MCF 10A (cell line): ENCODE data around the gene CEACAM16. TPM values are rescaled to one million over a fixed set of nuclear protein-coding genes. Genes with fewer than 3 reads are reported as not detected.

ENCODE experiments used
- BruUV-seq: library from RNA; stranded (reverse); fragments of 400-500 nt; replicated peaks from 2 replicates; lab custom pipeline; 2021; lab: Mats Ljungman, UMichigan
- CTCF ChIA-PET: fragments of 300-600 bp; sonication (Branson Sonifier 250); formaldehyde crosslinking; extraction: SDS; loops from one replicate; lab custom pipeline; 2021; ENCODE audit warnings: antibody characterized with exemption, inconsistent platforms; lab: Yijun Ruan, JAX
- POLR2A ChIA-PET: fragments of 300-600, 350-650 bp; sonication (Branson Sonifier 250); formaldehyde crosslinking; extraction: SDS; loops from one replicate; lab custom pipeline; 2020; ENCODE audit warnings: antibody characterized with exemption, inconsistent platforms; lab: Yijun Ruan, JAX
- DNase-seq: peaks from one replicate; pipeline ENCODE4 v3.0.0-alpha.2; 2018; ENCODE audit not compliant: unreplicated experiment
- H3K27ac Mint-ChIP-seq: one replicate; pipeline ENCODE4 v1.8.0; 2022; ENCODE audit warnings: mild to moderate bottlenecking, low read depth, mixed read lengths; ENCODE audit not compliant: unreplicated experiment
- H3K27me3 Mint-ChIP-seq: one replicate; pipeline ENCODE4 v1.8.0; 2022; ENCODE audit warnings: mixed read lengths; ENCODE audit not compliant: insufficient read depth, unreplicated experiment
- H3K36me3 Mint-ChIP-seq: one replicate; pipeline ENCODE4 v1.8.0; 2022; ENCODE audit warnings: mild to moderate bottlenecking, moderate library complexity, mixed read lengths; ENCODE audit not compliant: insufficient read depth, unreplicated experiment
- H3K4me1 Mint-ChIP-seq: one replicate; pipeline ENCODE4 v1.8.0; 2022; ENCODE audit warnings: mixed read lengths; ENCODE audit not compliant: insufficient read depth, unreplicated experiment
- H3K4me3 Mint-ChIP-seq: one replicate; pipeline ENCODE4 v1.8.0; 2022; ENCODE audit warnings: mild to moderate bottlenecking, moderate library complexity, mixed read lengths; ENCODE audit not compliant: unreplicated experiment
- H3K9me3 Mint-ChIP-seq: one replicate; pipeline ENCODE4 v1.8.0; 2022; ENCODE audit warnings: mixed read lengths; ENCODE audit not compliant: unreplicated experiment
- intact Hi-C: fragments of 100-400 bp; cut with micrococcal nuclease; formaldehyde crosslinking; loops from 2 replicates; pipeline ENCODE4 v1.14.1; 2022
- total RNA-seq: library from RNA; stranded (reverse); gene quantifications from 2 replicates; pipeline ENCODE4 v1.2.3, GENCODE V29; 2022
- TF ChIP-seq, protein P1 (sequence below): fragments of 200-600 bp; IDR thresholded peaks from one replicate; pipeline ENCODE4 v1.8.0; 2022; ENCODE audit warnings: antibody characterized with exemption, mild to moderate bottlenecking; ENCODE audit not compliant: unreplicated experiment

The CEACAM16 gene
- total RNA-seq, 1 experiment from 2014 or later = not detected

DNA sequence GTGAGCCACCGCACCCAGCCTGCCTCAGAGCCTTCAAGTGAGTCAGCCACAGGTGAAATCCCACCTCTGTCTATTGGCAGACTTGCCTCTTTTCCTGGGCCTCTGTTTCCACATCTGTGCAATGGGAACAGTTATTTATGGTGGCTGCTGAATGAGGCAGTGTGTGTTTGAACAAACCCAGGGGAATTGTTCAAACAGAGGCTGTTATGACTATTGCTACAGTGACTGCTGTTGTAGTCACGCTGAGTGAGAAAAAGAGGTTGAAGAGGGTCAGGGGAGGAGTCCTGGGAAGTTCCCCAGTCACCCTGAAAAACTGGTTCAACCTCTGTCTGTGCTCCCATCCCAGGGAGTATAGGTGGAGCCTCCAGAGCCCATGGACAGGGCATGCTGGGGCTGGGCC, 27.6 kb upstream of the CEACAM16 start, which contains the start of gene CEACAM19:
Gene CEACAM19, plus strand, starts transcription at position 83 of the 400 bp plus-strand sequence. CDS start 450 bp downstream, outside the sequence.
- no peak within 1 kb of the TSS for H3K27ac Mint-ChIP-seq
- intact Hi-C loops = no loop called here
- POLR2A ChIA-PET = interaction anchor here (0.8 to 1.3 kb wide), 2 partner anchors 46 to 83 kb away, joined by 3 to 4 read pairs; no protein-coding TSS in a partner anchor
- DNase-seq = no peak
- BruUV-seq = no TSS peak
- CTCF ChIA-PET = interaction anchor here (0.7 kb wide), 1 partner anchor 12 kb away, joined by 3 read pairs; no protein-coding TSS in a partner anchor
- H3K4me3 Mint-ChIP-seq = no peak within 1 kb of the TSS
- H3K9me3 Mint-ChIP-seq = no peaks in the 10 kb centered on the region
- peaks cover 9% of the 10 kb centered on the region for H3K36me3 Mint-ChIP-seq
- TF ChIP-seq, protein P1, sequence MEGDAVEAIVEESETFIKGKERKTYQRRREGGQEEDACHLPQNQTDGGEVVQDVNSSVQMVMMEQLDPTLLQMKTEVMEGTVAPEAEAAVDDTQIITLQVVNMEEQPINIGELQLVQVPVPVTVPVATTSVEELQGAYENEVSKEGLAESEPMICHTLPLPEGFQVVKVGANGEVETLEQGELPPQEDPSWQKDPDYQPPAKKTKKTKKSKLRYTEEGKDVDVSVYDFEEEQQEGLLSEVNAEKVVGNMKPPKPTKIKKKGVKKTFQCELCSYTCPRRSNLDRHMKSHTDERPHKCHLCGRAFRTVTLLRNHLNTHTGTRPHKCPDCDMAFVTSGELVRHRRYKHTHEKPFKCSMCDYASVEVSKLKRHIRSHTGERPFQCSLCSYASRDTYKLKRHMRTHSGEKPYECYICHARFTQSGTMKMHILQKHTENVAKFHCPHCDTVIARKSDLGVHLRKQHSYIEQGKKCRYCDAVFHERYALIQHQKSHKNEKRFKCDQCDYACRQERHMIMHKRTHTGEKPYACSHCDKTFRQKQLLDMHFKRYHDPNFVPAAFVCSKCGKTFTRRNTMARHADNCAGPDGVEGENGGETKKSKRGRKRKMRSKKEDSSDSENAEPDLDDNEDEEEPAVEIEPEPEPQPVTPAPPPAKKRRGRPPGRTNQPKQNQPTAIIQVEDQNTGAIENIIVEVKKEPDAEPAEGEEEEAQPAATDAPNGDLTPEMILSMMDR = no peak
- H3K27me3 Mint-ChIP-seq = no peaks in the 10 kb centered on the region
- no peaks in the 10 kb centered on the region for H3K4me1 Mint-ChIP-seq

DNA sequence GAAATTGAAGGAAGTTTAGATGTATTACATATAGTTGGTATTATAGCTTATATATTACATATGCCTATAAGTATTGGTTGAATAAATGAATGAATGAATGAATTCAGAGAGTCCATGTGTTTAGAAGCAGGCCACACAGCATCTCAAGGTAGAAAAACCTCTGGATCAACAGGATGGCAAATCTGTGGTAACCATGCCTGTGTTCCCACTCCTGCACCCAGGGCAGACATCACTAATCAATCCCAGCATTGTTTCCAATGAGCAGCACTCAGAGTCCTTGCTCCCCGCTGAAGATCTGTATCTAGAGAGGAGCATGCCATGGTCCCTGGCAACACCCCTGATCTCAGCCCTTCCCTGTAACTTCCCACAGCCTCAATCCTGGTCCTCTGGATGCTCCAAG, 26.7 kb upstream of the CEACAM16 start:
- no peak overlapping the region for H3K4me3 Mint-ChIP-seq
- CTCF ChIA-PET = no interaction called here
- no TSS peak for BruUV-seq
- H3K4me1 Mint-ChIP-seq = peaks cover 4% of the 10 kb centered on the region
- peaks cover 9% of the 10 kb centered on the region for H3K36me3 Mint-ChIP-seq
- H3K27me3 Mint-ChIP-seq = no peaks in the 10 kb centered on the region
- no peak for DNase-seq
- H3K27ac Mint-ChIP-seq = no peak overlapping the region
- POLR2A ChIA-PET = interaction anchor here (1.3 kb wide), 1 partner anchor 84 kb away, joined by 4 read pairs; no protein-coding TSS in a partner anchor
- intact Hi-C loops = no loop called here
- TF ChIP-seq, protein P1 = no peak
- no peaks in the 10 kb centered on the region for H3K9me3 Mint-ChIP-seq

DNA sequence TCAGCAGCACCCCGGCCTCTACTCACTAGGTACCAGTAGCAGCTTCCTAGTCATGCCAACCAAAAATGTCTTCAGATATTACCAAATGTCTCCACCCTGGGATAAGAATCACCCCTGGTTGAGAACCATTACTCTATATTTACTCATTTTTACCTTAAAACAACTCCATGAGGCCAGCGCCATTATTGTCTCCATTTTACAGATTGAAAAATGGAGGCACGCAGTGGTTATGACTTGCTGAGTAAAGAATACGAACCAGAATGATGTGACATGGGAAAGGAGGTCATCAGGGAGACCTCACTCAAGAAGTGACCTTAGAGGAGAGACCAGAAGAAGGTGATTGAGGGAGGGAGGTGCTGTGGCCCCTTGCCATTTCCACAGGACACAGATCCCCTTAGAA, 25.4 kb upstream of the CEACAM16 start:
- peaks cover 7% of the 10 kb centered on the region for H3K4me1 Mint-ChIP-seq
- H3K4me3 Mint-ChIP-seq = no peak overlapping the region
- TF ChIP-seq, protein P1 = no peak
- DNase-seq = no peak
- H3K9me3 Mint-ChIP-seq = no peaks in the 10 kb centered on the region
- CTCF ChIA-PET = no interaction called here
- H3K27me3 Mint-ChIP-seq = no peaks in the 10 kb centered on the region
- H3K36me3 Mint-ChIP-seq = peaks cover 9% of the 10 kb centered on the region
- POLR2A ChIA-PET = no interaction called here
- intact Hi-C loops = no loop called here
- no TSS peak for BruUV-seq
- H3K27ac Mint-ChIP-seq = no peak overlapping the region

DNA sequence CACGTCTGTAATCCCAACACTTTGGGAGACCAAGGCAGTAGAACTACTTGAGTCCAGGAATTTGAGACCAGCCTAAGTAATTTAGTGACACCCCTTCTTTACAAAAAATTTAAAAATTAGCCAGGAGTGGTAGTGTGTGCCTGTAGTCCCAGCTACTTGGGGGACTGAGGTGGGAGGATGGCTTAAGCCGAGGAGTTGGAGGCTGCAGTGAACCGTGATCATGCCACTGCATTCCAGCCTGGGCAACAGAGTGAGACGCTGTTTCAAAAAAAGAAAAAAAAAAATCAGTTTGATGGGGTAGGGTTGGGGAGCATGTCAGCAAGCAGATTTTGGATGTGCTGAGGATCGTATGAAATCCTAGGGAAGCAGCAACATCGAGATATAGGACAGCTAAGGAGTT, 23.4 kb upstream of the CEACAM16 start:
- no peaks in the 10 kb centered on the region for H3K9me3 Mint-ChIP-seq
- TF ChIP-seq, protein P1 = no peak
- no peaks in the 10 kb centered on the region for H3K27me3 Mint-ChIP-seq
- ChIA-PET CTCF (interaction anchor here (0.6 to 1.2 kb wide), 5 partner anchors 13 to 329 kb away, joined by 3 to 5 read pairs (median 4); no protein-coding TSS in a partner anchor), POLR2A (interaction anchor here (0.7 kb wide), 1 partner anchor 173 kb away, joined by 3 read pairs; no protein-coding TSS in a partner anchor)
- intact Hi-C loops = no loop called here
- BruUV-seq = no TSS peak
- H3K36me3 Mint-ChIP-seq = peaks cover 26% of the 10 kb centered on the region
- peaks cover 7% of the 10 kb centered on the region for H3K4me1 Mint-ChIP-seq
- no peak overlapping the region for H3K27ac Mint-ChIP-seq
- no peak overlapping the region for H3K4me3 Mint-ChIP-seq
- DNase-seq = no peak
